HEK293 (cell line): Measurements from ENCODE around the gene NOC4L.

Source experiments
- CTCF ChIA-PET: fragments of 350-600 bp; formaldehyde crosslinking; extraction: SDS; loops from one replicate; lab custom pipeline; 2021; ENCODE audit warnings: antibody characterized with exemption; lab: Yijun Ruan, JAX
- POLR2A ChIA-PET: fragments of 300-600 bp; formaldehyde crosslinking; extraction: SDS; loops from one replicate; lab custom pipeline; 2020; ENCODE audit warnings: antibody characterized with exemption, inconsistent platforms; lab: Yijun Ruan, JAX
- H3K27ac ChIP-seq: fragments of 200-500 bp; sonication (Bioruptor generic); 2 replicates; pipeline ENCODE4 v1.5.1; 2014; ENCODE audit warnings: low read depth, low read length, control low read depth, inconsistent platforms; ENCODE audit errors: extremely low read depth
- H3K36me3 ChIP-seq, 2 experiments: fragments of 200-500 bp in 1 of 2; sonication (Bioruptor generic) in 1 of 2; 1 replicate in 1 of 2; 2 replicates in 1 of 2; pipeline ENCODE4 v1.5.1; 2014 to 2017; ENCODE audit warnings: inconsistent platforms in 2 of 2, low read length in 2 of 2; ENCODE audit not compliant: control insufficient read depth in 2 of 2, insufficient read depth in 1 of 2
- H3K4me1 ChIP-seq: fragments of 200-500 bp; sonication (Bioruptor generic); 2 replicates; pipeline ENCODE4 v1.5.1; 2014; ENCODE audit warnings: mild to moderate bottlenecking, low read length, inconsistent platforms; ENCODE audit not compliant: control insufficient read depth, insufficient read depth
- H3K4me3 ChIP-seq: 2 replicates; pipeline ENCODE4 v1.5.1; 2011; ENCODE audit warnings: low read depth, mild to moderate bottlenecking, control low read depth, low read length, moderate library complexity
- H3K9me3 ChIP-seq: fragments of 200-500 bp; sonication (Bioruptor generic); 2 replicates; pipeline ENCODE4 v1.5.1; 2014; ENCODE audit warnings: low read depth, low read length, inconsistent platforms; ENCODE audit not compliant: control insufficient read depth, insufficient read depth
- EGR2 ChIP-seq: fragments of 450-650 bp; formaldehyde crosslinking; IDR thresholded peaks from 2 replicates; pipeline ENCODE4 v1.5.1; 2016; ENCODE audit warnings: low read depth, missing biosample characterization, missing genetic modification characterization
- MZF1 ChIP-seq: fragments of 450-650 bp; formaldehyde crosslinking; IDR thresholded peaks from 2 replicates; pipeline ENCODE4 v1.5.1; 2017; ENCODE audit warnings: missing biosample characterization, missing genetic modification characterization, borderline replicate concordance
- OSR2 ChIP-seq: fragments of 450-650 bp; formaldehyde crosslinking; IDR thresholded peaks from 2 replicates; pipeline ENCODE4 v1.5.1; 2016; ENCODE audit warnings: missing biosample characterization, missing genetic modification characterization
- OVOL3 ChIP-seq: fragments of 450-650 bp; formaldehyde crosslinking; IDR thresholded peaks from 2 replicates; pipeline ENCODE4 v1.5.1; 2016; ENCODE audit warnings: missing biosample characterization, missing genetic modification characterization
- ZBTB1 ChIP-seq: fragments of 450-650 bp; formaldehyde crosslinking; IDR thresholded peaks from 2 replicates; pipeline ENCODE4 v1.5.1; 2016; ENCODE audit warnings: missing biosample characterization, missing genetic modification characterization
- ZBTB11 ChIP-seq: fragments of 450-650 bp; formaldehyde crosslinking; conservative IDR thresholded peaks from 2 replicates; pipeline ENCODE4 v1.5.1; 2016; ENCODE audit warnings: low read depth, missing biosample characterization, missing genetic modification characterization
- ZBTB17 ChIP-seq: fragments of 450-650 bp; formaldehyde crosslinking; IDR thresholded peaks from 2 replicates; pipeline ENCODE4 v1.5.1; 2016; ENCODE audit warnings: missing biosample characterization, missing genetic modification characterization
- ZFP37 ChIP-seq: fragments of 450-650 bp; formaldehyde crosslinking; IDR thresholded peaks from 2 replicates; pipeline ENCODE4 v1.5.1; 2016; ENCODE audit warnings: missing biosample characterization, missing genetic modification characterization
- ZNF157 ChIP-seq: fragments of 450-650 bp; formaldehyde crosslinking; IDR thresholded peaks from 2 replicates; pipeline ENCODE4 v1.5.1; 2016; ENCODE audit warnings: missing biosample characterization, missing genetic modification characterization
- ZNF211 ChIP-seq: fragments of 450-650 bp; formaldehyde crosslinking; IDR thresholded peaks from 2 replicates; pipeline ENCODE4 v1.5.1; 2016; ENCODE audit warnings: low read depth, missing biosample characterization, missing genetic modification characterization
- ZNF548 ChIP-seq: fragments of 450-650 bp; formaldehyde crosslinking; IDR thresholded peaks from 2 replicates; pipeline ENCODE4 v1.5.1; 2016; ENCODE audit warnings: missing biosample characterization, missing genetic modification characterization
- ZNF571 ChIP-seq: fragments of 450-650 bp; formaldehyde crosslinking; IDR thresholded peaks from 2 replicates; pipeline ENCODE4 v1.5.0; 2017; ENCODE audit warnings: missing biosample characterization, missing genetic modification characterization
- ZNF660 ChIP-seq: fragments of 450-650 bp; IDR thresholded peaks from 2 replicates; pipeline ENCODE4 v1.5.1; 2018; ENCODE audit warnings: missing biosample characterization, mild to moderate bottlenecking, missing genetic modification characterization
- TF ChIP-seq, protein P1 (sequence below): IDR thresholded peaks from 2 replicates; pipeline ENCODE4 v1.6.1; 2011; ENCODE audit warnings: mild to moderate bottlenecking, low read depth, low read length, borderline replicate concordance
- TF ChIP-seq, protein P2 (sequence below): fragments of 450-650 bp; formaldehyde crosslinking; IDR thresholded peaks from 2 replicates; pipeline ENCODE4 v1.5.1; 2016; ENCODE audit warnings: missing biosample characterization, missing genetic modification characterization
- TF ChIP-seq, protein P3 (sequence below): fragments of 450-650 bp; formaldehyde crosslinking; IDR thresholded peaks from 2 replicates; pipeline ENCODE4 v1.5.1; 2016; ENCODE audit warnings: missing biosample characterization, missing genetic modification characterization
- TF ChIP-seq, protein P4 (sequence below): fragments of 450-650 bp; formaldehyde crosslinking; IDR thresholded peaks from 2 replicates; pipeline ENCODE4 v1.5.1; 2016; ENCODE audit warnings: missing biosample characterization, missing genetic modification characterization

The NOC4L gene

GRCh38 chr12:132152411-132152821, 8.2 kb downstream of the NOC4L start:
- no peaks in the 10 kb centered on the region for H3K4me1 ChIP-seq
- H3K9me3 ChIP-seq = no peaks in the 10 kb centered on the region
- ChIA-PET CTCF (interaction anchor here (1.1 to 1.8 kb wide), 3 partner anchors 261 to 264 kb away, joined by 3 to 33 read pairs (median 3); no protein-coding TSS in a partner anchor), POLR2A (interaction anchor here (0.7 kb wide), 1 partner anchor 144 kb away, joined by 4 read pairs; no protein-coding TSS in a partner anchor)
- TF ChIP-seq EGR2 = peak; percentile 30; the same call in 1 of the 2 replicates
- no peak for TF ChIP-seq ZNF660 (tag by site-specific recombination)
- peaks cover 13 to 43% of the 10 kb centered on the region in 2 experiments; a peak in 2 of 3 replicates for H3K36me3 ChIP-seq
- no peak overlapping the region for H3K4me3 ChIP-seq
- no peak overlapping the region for H3K27ac ChIP-seq

DNA sequence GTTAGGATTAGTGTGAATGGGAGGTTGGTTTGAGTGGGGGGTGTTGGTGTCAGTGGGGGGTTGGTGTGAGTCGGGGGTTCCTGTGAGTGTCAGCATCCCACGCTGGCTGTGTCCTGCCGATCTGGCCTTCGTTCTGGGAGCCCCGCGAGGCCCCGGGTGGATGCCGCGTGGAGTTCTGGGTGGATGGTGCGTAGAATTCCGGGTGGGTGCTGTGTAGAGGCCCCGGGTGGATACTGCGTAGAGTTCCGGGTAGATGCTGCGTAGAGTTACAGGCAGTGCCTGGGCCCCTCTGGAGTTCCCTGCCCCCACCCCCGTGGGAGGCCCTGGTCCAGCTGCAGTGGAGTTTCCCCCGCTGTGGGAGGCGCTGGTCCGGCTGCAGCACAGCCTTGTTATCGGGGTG, 8.7 kb downstream of the NOC4L start:
- H3K4me1 ChIP-seq = no peaks in the 10 kb centered on the region
- TF ChIP-seq, protein P1, sequence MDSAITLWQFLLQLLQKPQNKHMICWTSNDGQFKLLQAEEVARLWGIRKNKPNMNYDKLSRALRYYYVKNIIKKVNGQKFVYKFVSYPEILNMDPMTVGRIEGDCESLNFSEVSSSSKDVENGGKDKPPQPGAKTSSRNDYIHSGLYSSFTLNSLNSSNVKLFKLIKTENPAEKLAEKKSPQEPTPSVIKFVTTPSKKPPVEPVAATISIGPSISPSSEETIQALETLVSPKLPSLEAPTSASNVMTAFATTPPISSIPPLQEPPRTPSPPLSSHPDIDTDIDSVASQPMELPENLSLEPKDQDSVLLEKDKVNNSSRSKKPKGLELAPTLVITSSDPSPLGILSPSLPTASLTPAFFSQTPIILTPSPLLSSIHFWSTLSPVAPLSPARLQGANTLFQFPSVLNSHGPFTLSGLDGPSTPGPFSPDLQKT = no peak
- no peak for TF ChIP-seq ZFP37 (tag by site-specific recombination)
- TF ChIP-seq, protein P2, sequence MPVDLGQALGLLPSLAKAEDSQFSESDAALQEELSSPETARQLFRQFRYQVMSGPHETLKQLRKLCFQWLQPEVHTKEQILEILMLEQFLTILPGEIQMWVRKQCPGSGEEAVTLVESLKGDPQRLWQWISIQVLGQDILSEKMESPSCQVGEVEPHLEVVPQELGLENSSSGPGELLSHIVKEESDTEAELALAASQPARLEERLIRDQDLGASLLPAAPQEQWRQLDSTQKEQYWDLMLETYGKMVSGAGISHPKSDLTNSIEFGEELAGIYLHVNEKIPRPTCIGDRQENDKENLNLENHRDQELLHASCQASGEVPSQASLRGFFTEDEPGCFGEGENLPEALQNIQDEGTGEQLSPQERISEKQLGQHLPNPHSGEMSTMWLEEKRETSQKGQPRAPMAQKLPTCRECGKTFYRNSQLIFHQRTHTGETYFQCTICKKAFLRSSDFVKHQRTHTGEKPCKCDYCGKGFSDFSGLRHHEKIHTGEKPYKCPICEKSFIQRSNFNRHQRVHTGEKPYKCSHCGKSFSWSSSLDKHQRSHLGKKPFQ (tag by site-specific recombination) = peak; percentile 75
- TF ChIP-seq ZNF157 (tag by site-specific recombination) = no peak
- TF ChIP-seq, protein P3, sequence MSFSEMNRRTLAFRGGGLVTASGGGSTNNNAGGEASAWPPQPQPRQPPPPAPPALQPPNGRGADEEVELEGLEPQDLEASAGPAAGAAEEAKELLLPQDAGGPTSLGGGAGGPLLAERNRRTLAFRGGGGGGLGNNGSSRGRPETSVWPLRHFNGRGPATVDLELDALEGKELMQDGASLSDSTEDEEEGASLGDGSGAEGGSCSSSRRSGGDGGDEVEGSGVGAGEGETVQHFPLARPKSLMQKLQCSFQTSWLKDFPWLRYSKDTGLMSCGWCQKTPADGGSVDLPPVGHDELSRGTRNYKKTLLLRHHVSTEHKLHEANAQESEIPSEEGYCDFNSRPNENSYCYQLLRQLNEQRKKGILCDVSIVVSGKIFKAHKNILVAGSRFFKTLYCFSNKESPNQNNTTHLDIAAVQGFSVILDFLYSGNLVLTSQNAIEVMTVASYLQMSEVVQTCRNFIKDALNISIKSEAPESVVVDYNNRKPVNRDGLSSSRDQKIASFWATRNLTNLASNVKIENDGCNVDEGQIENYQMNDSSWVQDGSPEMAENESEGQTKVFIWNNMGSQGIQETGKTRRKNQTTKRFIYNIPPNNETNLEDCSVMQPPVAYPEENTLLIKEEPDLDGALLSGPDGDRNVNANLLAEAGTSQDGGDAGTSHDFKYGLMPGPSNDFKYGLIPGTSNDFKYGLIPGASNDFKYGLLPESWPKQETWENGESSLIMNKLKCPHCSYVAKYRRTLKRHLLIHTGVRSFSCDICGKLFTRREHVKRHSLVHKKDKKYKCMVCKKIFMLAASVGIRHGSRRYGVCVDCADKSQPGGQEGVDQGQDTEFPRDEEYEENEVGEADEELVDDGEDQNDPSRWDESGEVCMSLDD (tag by site-specific recombination) = peak; percentile 37; the same call in 1 of the 2 replicates
- no peak overlapping the region for H3K4me3 ChIP-seq
- H3K9me3 ChIP-seq = no peaks in the 10 kb centered on the region
- ChIA-PET POLR2A (no interaction called here), CTCF (interaction anchor here (1.3 to 1.8 kb wide), 5 partner anchors 8 to 462 kb away, joined by 5 to 33 read pairs (median 13); no protein-coding TSS in a partner anchor)
- no peak overlapping the region for H3K27ac ChIP-seq
- peaks cover 13 to 43% of the 10 kb centered on the region in 2 experiments; a peak in 2 of 3 replicates for H3K36me3 ChIP-seq

GRCh38 chr12:132153501-132154340, 9.5 kb downstream of the NOC4L start:
- Histone ChIP-seq H3K4me3 (no peak overlapping the region), H3K4me1 (no peaks in the 10 kb centered on the region), H3K27ac (no peak overlapping the region), H3K9me3 (no peaks in the 10 kb centered on the region), H3K36me3 (peaks cover 13 to 43% of the 10 kb centered on the region in 2 experiments; a peak in 2 of 3 replicates)
- ChIA-PET POLR2A (interaction anchor here (0.6 to 1.1 kb wide), 6 partner anchors 9 to 261 kb away, joined by 3 to 9 read pairs (median 4); no protein-coding TSS in a partner anchor), CTCF (interaction anchor here (0.5 to 1.8 kb wide), 17 partner anchors 9 to 506 kb away, joined by 3 to 33 read pairs (median 3); no protein-coding TSS in a partner anchor)
- TF ChIP-seq MZF1 (no peak), ZBTB17 (tag by site-specific recombination) (peak; percentile 84), ZBTB1 (tag by site-specific recombination) (no peak), ZNF571 (tag by site-specific recombination) (no peak), OSR2 (tag by site-specific recombination) (no peak), ZNF548 (tag by site-specific recombination) (no peak), ZNF211 (tag by site-specific recombination) (no peak), OVOL3 (tag by site-specific recombination) (no peak), ZBTB11 (no peak)
- TF ChIP-seq, protein P4, sequence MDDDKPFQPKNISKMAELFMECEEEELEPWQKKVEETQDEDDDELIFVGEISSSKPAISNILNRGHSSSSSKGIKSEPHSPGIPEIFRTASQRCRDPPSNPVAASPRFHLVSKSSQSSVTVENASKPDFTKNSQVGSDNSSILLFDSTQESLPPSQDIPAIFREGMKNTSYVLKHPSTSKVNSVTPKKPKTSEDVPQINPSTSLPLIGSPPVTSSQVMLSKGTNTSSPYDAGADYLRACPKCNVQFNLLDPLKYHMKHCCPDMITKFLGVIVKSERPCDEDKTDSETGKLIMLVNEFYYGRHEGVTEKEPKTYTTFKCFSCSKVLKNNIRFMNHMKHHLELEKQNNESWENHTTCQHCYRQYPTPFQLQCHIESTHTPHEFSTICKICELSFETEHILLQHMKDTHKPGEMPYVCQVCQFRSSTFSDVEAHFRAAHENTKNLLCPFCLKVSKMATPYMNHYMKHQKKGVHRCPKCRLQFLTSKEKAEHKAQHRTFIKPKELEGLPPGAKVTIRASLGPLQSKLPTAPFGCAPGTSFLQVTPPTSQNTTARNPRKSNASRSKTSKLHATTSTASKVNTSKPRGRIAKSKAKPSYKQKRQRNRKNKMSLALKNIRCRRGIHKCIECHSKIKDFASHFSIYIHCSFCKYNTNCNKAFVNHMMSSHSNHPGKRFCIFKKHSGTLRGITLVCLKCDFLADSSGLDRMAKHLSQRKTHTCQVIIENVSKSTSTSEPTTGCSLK (tag by site-specific recombination) = no peak
